ENCODE measurements around the gene PPP1R3C. TPM values are rescaled to one million over a fixed set of nuclear protein-coding genes. Genes with fewer than 3 reads are reported as not detected.

PPP1R3C gene
- 1 to 10 TPM; 3.3 to 8.7 (median 3.7) TPM for total RNA-seq

DNA sequence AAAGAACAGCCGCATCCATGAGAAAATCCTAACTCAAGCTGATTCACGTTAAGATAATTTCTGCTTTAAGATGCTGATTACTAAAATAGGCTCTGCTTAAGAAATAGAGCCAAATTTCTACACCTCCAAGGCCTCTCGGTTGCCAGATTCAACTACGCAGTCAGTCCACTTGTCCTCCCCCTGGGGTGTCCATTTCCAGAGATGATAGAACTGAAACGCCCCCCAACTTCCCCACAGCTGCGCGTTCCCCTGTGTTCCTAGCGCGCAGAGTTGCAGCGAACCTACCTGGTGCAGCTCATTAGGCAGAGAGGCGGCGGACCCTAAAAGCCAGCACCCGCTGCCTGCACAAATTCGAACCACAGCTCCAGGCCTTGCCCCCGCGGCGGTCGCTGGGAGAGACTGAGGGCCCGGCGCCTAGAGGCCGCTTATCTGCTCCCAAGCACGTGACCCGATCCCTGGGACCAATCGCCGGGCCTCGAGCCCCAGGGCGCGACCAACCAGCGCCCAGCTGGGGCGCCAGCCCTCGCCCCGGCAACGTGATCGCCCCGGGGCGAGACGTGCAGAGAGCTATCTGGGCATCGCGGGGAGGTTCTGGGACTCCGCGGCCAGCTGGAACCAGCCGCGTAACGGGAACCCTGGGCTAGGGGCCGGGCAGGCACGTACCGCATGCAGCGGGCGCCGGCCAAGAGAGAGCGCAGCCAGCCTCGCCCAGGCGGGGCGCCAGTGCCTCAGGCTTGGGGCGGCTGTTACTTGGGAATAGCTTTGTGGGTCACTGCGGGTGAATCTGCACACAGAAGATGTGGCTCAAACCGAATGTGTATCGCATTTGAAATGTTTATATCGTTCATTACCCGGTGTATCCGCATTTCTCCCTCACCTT, at the start of gene PPP1R3C:
Gene PPP1R3C, minus strand, starts transcription at position 401 of the 880 bp plus-strand sequence. Its CDS starts 102 bp downstream, at position 299.
- H3K36me3 ChIP-seq, result peaks cover 0 to 28% (median 0%) of the 10 kb centered on the region in 3 donors
- TF ChIP-seq EP300 (IDR thresholded peaks at IDR 0.05), result peak; percentile 14 to 86
- TF ChIP-seq, protein P1, sequence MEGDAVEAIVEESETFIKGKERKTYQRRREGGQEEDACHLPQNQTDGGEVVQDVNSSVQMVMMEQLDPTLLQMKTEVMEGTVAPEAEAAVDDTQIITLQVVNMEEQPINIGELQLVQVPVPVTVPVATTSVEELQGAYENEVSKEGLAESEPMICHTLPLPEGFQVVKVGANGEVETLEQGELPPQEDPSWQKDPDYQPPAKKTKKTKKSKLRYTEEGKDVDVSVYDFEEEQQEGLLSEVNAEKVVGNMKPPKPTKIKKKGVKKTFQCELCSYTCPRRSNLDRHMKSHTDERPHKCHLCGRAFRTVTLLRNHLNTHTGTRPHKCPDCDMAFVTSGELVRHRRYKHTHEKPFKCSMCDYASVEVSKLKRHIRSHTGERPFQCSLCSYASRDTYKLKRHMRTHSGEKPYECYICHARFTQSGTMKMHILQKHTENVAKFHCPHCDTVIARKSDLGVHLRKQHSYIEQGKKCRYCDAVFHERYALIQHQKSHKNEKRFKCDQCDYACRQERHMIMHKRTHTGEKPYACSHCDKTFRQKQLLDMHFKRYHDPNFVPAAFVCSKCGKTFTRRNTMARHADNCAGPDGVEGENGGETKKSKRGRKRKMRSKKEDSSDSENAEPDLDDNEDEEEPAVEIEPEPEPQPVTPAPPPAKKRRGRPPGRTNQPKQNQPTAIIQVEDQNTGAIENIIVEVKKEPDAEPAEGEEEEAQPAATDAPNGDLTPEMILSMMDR (IDR thresholded peaks at IDR 0.05), result peak in 3 of 5 experiments; percentile 29 to 57 (median 30)
- peak; percentile 58 to 78 for TF ChIP-seq POLR2A (IDR thresholded peaks at IDR 0.05)
- peak; percentile 69 to 73 for DNase-seq (ENCODE audit: low spot score in 2 of 2)
- H3K27ac ChIP-seq, result peak within 1 kb of the TSS; percentile 13 to 85 (median 44)
- no peaks in the 10 kb centered on the region for H3K27me3 ChIP-seq
- H3K9me3 ChIP-seq, result no peaks in the 10 kb centered on the region
- H3K4me3 ChIP-seq, result peak within 1 kb of the TSS; percentile 46 to 72 (median 58)
- 1 to 5% methylated on average over 39 to 44 of the region's 61 CpGs for WGBS, 2 donors
- H3K4me1 ChIP-seq, result peaks cover 0 to 21% (median 3%) of the 10 kb centered on the region in 4 donors

DNA sequence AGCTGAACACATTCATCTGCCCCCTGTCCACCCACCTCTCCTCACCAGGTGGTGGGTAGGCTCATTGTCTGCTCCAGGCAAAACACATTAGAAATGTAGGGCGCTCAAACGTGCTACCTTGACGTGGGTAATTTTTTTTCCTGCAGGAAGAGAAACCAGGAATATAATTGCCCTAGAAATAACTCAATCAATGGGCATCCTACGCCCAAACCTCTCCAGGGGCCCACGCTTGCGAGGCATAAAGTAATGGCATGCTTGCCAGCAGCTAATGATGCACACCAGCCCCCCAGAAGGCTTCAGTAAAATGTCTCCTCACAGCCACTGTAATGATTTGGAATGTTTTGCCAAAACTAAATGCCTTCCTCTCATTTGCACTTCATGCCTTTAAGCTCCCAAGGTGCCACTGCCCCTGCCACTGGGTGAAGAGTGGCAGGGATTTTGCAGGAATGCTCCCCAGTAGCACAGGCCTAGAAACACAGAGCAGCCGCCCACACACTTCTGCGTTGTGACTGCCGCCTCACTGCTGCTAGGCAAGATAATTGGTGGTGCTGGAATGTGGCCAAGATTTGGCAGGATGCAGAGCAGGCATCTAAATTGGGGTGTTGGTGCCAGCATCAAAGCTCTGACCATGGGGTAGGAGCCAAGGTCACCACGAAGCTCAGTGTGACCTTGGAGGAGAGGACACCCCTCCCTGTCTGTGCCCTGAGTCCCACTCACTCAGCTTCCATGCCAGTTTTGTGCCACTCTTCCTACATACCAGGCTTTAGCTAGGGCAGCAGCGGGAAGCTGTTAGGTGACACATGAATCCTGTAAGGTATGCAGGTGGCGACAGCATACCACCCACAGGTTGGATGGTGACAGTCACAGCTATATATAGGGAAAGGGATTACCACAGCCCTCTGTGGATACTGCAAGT, 48.7 kb upstream of the PPP1R3C start:
- Histone ChIP-seq H3K27me3 (no peaks in the 10 kb centered on the region), H3K36me3 (no peaks in the 10 kb centered on the region), H3K4me3 (no peak overlapping the region), H3K4me1 (no peaks in the 10 kb centered on the region), H3K9me3 (no peaks in the 10 kb centered on the region), H3K27ac (no peak overlapping the region)
- WGBS, 2 donors, result 55 to 60% methylated on average over 11 to 12 of the region's 12 CpGs
- TF ChIP-seq EP300 (IDR thresholded peaks at IDR 0.05) (no peak), POLR2A (IDR thresholded peaks at IDR 0.05) (no peak)
- TF ChIP-seq, protein P1 (IDR thresholded peaks at IDR 0.05), result no peak
- DNase-seq (ENCODE audit: low spot score in 2 of 2), result no peak

DNA sequence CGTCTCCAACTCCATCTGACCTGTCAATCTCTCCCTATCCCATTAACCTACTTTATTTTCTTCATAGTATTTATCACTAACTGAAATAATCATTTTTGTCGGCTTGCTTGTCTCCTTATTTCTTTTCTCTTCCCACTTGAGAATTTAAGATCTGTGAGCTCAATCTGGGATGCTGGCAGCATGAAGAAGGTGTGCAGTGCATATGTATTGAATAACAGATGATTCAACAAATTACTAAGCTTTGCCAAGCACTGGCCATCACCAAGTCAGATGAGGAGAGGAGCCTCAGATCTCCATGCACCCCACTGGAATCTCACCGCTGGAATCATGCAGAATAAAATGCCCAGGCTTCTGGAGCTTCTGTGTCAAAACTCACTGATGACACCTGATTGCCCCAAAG, 47.6 kb upstream of the PPP1R3C start:
- Histone ChIP-seq H3K4me3 (no peak overlapping the region), H3K27ac (no peak overlapping the region), H3K4me1 (no peaks in the 10 kb centered on the region), H3K27me3 (no peaks in the 10 kb centered on the region), H3K9me3 (no peaks in the 10 kb centered on the region), H3K36me3 (no peaks in the 10 kb centered on the region)
- 89 to 92% methylated on average over 3 of the region's 3 CpGs for WGBS, 2 donors
- no peak for TF ChIP-seq POLR2A (IDR thresholded peaks at IDR 0.05)
- TF ChIP-seq EP300 (IDR thresholded peaks at IDR 0.05), result no peak
- TF ChIP-seq, protein P1 (IDR thresholded peaks at IDR 0.05), result no peak
- DNase-seq (ENCODE audit: low spot score in 2 of 2), result no peak

DNA sequence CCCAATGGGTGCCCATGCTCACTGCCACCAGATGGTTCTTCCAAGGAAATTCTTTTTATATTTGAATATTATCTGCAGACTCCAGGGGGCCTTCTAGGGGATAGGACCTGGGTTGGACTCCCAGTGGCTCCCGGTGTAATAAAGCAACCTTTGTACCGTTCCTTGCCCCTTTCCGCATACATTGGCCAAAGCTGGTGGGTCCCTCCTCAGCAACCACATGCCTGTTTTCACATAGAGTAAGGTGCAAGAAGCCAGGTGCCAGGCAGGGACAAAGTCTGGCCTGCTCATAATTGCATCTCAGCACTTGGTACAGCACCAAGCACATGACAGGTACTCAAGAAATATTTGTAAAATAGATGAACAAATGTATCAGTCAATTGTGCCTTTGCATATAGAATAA, 46.4 kb upstream of the PPP1R3C start:
- Histone ChIP-seq H3K9me3 (no peaks in the 10 kb centered on the region), H3K4me3 (no peak overlapping the region), H3K36me3 (no peaks in the 10 kb centered on the region), H3K27me3 (no peaks in the 10 kb centered on the region), H3K4me1 (no peaks in the 10 kb centered on the region), H3K27ac (no peak overlapping the region)
- WGBS, 2 donors, result 89 to 96% methylated on average over 3 of the region's 3 CpGs
- TF ChIP-seq, protein P1 (IDR thresholded peaks at IDR 0.05), result no peak
- no peak for TF ChIP-seq EP300 (IDR thresholded peaks at IDR 0.05)
- no peak for TF ChIP-seq POLR2A (IDR thresholded peaks at IDR 0.05)
- no peak for DNase-seq (ENCODE audit: low spot score in 2 of 2)

All from tibial nerve (tissue), 4 donors.